Measurements from ENCODE around the gene ZP3.
A peak's percentile ranks its signal among the peaks of the same experiment; 100 is the strongest.
"Not testable (repeated sequence)": the region's sequence is repeated elsewhere in the genome, so short reads cannot be mapped to it uniquely, and the experiment has no call there.

ZP3 gene

GRCh38 chr7:76424413-76425111, at the start of gene ZP3:
TSS of gene ZP3 (plus strand) at chr7:76424950. CDS start at chr7:76424965, 15 bp downstream.
- no peak for DNase-seq (ENCODE audit: low read depth)

- no peak for DNase-seq (ENCODE audit: low read depth)
Measured at GRCh38 chr7:76375251-76375650, 49.5 kb upstream of the ZP3 start.

DNA sequence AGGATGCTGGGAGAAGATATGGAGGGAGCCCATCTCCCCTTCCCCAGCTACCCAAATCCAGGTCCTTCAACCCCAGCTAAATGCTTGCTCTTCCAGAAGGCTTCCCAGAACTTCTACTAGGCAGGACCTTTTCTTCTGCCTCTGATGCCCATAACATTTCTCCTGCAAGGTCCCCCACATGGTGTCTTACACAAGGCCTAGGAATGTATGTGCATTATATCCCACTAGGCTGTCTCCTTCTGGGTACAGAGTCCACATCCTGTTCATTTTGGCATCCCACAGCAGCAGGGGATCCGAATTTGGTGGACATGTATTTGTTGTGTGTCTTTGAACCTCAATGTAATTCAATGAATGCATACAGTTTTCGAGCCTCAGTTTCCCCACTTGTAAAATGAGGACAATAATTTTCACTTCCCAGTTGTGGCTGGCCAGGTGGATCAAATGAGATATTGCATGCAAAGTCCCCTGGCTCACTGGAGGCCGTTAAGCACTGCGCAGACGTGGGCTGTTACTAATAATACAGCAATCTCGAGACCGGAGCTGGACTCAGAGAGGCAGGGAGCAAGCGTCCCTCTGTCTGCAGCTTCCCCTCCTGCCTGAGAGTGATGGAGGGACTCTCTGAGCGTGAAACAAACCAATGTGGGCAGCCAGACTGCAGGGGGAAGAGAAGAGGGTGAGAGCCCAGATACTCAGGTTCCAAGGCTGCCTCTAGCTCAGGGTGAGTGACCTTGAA, 47.4 kb upstream of the ZP3 start:
- DNase-seq (ENCODE audit: low read depth): no peak

- DNase-seq (ENCODE audit: low read depth): no peak
Measured at GRCh38 chr7:76380623-76380966, 44.2 kb upstream of the ZP3 start.

- DNase-seq (ENCODE audit: low read depth): no peak
Measured at GRCh38 chr7:76381814-76382213, 42.9 kb upstream of the ZP3 start.

GRCh38 chr7:76383089-76383944, 41.4 kb upstream of the ZP3 start:
- no peak for DNase-seq (ENCODE audit: low read depth)

- no peak for DNase-seq (ENCODE audit: low read depth)
Measured at GRCh38 chr7:76386691-76387260, 38.0 kb upstream of the ZP3 start.

GRCh38 chr7:76387789-76388188, 37.0 kb upstream of the ZP3 start:
- not testable (repeated sequence) for DNase-seq (ENCODE audit: low read depth)

DNA sequence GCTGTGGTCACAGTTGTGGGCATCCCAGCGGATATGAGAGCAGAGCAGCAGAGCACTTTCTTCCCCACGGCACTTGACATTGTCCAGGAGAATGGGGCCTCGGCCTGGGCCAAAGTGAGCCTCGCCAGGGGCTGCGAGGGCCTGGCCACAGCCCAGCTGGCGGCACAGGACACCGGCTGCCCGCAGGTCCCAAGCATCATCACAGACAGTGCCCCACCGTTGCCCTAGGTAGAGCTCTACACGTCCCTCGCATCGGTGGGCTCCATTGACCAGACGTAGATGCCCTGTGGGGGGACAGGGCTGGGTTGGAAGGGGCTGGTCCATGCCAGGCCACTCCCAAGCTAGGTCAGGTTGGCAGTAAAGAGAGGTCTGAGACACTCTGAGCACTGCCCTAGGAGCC, 34.7 kb upstream of the ZP3 start:
- DNase-seq (ENCODE audit: low read depth): no peak

DNA sequence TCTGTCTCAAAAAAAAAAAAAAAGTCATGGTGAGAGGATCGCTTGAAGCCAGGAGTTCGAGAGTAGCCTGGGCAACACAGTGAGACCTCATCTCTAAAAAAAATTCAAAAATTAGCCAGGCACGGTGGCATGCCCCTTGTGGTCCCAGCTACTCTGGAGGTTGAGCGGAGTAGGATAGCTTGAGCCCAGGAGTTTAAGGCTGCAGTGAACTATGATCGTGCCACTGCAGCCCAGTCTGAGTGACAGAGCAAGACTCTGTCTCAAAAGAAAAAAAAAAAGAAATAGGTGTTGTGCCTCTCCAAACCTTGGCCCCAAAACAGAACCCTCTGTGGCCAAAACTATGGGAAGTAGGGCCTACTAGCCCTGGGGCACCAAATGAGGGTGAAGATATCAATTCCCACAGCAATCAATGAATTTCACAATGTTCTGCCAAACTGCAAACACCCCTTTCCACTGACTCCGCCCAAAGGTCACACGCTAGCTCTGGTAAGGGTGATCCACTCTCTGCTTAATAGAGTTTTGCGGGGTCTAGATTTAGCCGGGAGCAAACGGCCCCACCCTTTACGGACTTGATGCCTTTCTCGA, 32.1 kb upstream of the ZP3 start:
- DNase-seq (ENCODE audit: low read depth): no peak

- DNase-seq (ENCODE audit: low read depth): peak; percentile 72
Measured at GRCh38 chr7:76393116-76394031, 31.4 kb upstream of the ZP3 start.

GRCh38 chr7:76394957-76395356, 29.8 kb upstream of the ZP3 start:
- DNase-seq (ENCODE audit: low read depth): no peak

DNA sequence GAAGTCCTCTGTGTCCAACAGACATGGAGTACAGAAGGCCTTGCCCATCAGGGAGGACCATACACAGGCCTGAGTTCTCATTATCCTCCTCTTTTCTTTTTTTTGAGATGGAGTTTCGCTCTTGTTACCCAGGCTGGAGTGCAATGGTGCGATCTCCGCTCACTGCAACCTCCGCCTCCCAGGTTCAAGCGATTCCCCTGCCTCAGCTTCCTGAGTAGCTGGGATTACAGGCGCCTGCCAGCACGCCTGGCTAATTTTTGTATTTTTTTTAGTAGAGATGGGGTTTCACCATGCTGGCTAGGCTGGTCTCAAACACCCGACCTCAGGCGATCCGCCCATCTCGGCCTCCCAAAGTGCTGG, 29.2 kb upstream of the ZP3 start:
- not testable (repeated sequence) for DNase-seq (ENCODE audit: low read depth)

- no peak for DNase-seq (ENCODE audit: low read depth)
Measured at GRCh38 chr7:76395965-76396726, 28.6 kb upstream of the ZP3 start.

DNA sequence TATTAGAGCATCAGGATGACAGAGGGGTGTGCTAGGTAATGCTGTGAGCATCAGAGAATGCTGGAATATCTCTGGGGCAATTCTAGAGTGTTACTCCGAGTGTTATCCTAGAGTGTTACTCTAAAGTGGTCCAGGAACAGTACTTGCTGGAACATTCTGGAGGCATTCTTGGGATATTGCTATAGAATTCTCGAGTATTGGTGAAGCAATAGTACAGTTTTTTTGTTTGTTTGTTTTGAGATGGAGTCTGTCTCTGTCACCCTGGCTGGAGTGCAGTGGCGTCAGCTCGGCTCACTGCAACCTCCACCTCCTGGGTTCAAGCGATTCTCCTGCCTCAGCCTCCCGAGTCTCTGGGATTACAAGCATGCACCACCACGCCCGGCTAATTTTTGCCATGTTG, 27.9 kb upstream of the ZP3 start:
- no peak for DNase-seq (ENCODE audit: low read depth)

- peak; percentile 65 for DNase-seq (ENCODE audit: low read depth)
Measured at GRCh38 chr7:76397409-76398183, 27.2 kb upstream of the ZP3 start.

GRCh38 chr7:76400248-76400647, 24.5 kb upstream of the ZP3 start:
- no peak for DNase-seq (ENCODE audit: low read depth)

GRCh38 chr7:76403097-76403496, 21.7 kb upstream of the ZP3 start:
- not testable (repeated sequence) for DNase-seq (ENCODE audit: low read depth)

DNA sequence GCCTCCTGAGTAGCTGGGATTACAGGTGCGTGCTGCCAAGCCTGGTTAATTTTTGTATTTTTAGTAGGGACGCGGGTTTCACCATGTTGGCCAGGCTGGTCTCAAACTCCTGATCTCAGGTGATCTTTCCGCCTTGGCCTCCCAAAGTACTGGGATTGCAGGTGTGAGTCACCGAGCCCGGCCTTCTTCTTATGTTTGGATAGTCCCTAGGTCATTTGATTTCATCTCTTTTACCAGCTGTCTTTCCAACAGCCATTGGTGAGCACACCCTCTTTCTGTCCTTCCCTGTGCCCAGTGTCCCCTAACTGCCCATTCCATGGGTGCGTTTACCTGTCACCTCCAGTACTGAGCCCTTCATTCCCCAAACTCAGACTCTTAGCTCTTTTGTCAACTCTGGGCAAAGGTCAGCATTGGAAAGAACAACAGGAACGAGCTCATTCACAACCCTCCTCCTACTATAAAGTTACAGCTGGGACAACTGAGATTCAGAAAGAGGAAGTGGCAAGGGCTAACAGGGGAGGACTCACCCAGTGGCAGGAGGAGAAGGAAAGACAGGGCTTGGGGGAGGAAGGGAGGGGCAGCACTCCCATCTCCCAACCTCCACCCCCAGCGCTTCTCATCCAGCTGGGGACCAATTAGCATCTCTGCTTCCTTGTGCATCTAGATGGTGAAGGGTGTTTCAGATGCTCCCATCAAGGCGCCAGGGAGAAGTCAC, 20.8 kb upstream of the ZP3 start:
- DNase-seq (ENCODE audit: low read depth): no peak
